DOHH2 (cell line): ENCODE measurements around the gene CLEC4E.
"Not testable (repeated sequence)": the region's sequence is repeated elsewhere in the genome, so short reads cannot be mapped to it uniquely, and the experiment has no call there.

Source experiments
- H3F3A ChIP-seq: fragments of 200-600 bp; sonication (generic), shearing (Covaris generic); 2 replicates; pipeline ENCODE4 v1.6.0; 2016; ENCODE audit warnings: antibody characterized with exemption, mild to moderate bottlenecking; ENCODE audit not compliant: control insufficient read depth, insufficient read depth
- H3K27ac ChIP-seq: fragments of 200-600 bp; sonication (generic); 2 replicates; pipeline ENCODE4 v1.5.1; 2014; ENCODE audit warnings: low read depth, mild to moderate bottlenecking, low read length, moderate library complexity
- H3K27me3 ChIP-seq: fragments of 200-600 bp; sonication (generic); 2 replicates; pipeline ENCODE4 v1.6.1; 2014; ENCODE audit warnings: mild to moderate bottlenecking, low read length, mixed read lengths; ENCODE audit not compliant: control insufficient read depth
- H3K36me3 ChIP-seq: fragments of 200-600 bp; sonication (generic); 2 replicates; pipeline ENCODE4 v1.6.1; 2014; ENCODE audit warnings: mild to moderate bottlenecking, low read length, moderate library complexity, mixed read lengths; ENCODE audit not compliant: control insufficient read depth
- H3K4me1 ChIP-seq: fragments of 200-600 bp; sonication (generic); 2 replicates; pipeline ENCODE4 v1.6.1; 2014; ENCODE audit warnings: mild to moderate bottlenecking, low read length, mixed read lengths; ENCODE audit not compliant: control insufficient read depth
- H3K4me2 ChIP-seq: fragments of 200-600 bp; sonication (generic); 2 replicates; pipeline ENCODE4 v1.6.0; 2014; ENCODE audit warnings: mild to moderate bottlenecking, low read length, moderate library complexity
- H3K4me3 ChIP-seq: fragments of 200-600 bp; sonication (generic); 2 replicates; pipeline ENCODE4 v1.5.1; 2014; ENCODE audit warnings: mild to moderate bottlenecking, low read length, mixed read lengths
- H3K79me2 ChIP-seq: fragments of 200-600 bp; sonication (generic); 2 replicates; pipeline ENCODE4 v1.6.1; 2014; ENCODE audit warnings: mild to moderate bottlenecking, low read length, mixed read lengths; ENCODE audit not compliant: control insufficient read depth
- H3K9me2 ChIP-seq: fragments of 200-600 bp; sonication (generic); replicated peaks from 2 replicates; pipeline ENCODE4 v1.6.1; 2014; ENCODE audit warnings: mild to moderate bottlenecking, low read length, mixed read lengths; ENCODE audit not compliant: control insufficient read depth
- H3K9me3 ChIP-seq: fragments of 200-600 bp; sonication (generic); 2 replicates; pipeline ENCODE4 v1.6.1; 2014; ENCODE audit warnings: antibody characterized with exemption, low read length, mixed read lengths; ENCODE audit not compliant: control insufficient read depth, insufficient read depth
- H4K20me1 ChIP-seq: fragments of 200-600 bp; sonication (generic); 2 replicates; pipeline ENCODE4 v1.6.0; 2014; ENCODE audit warnings: low read depth, mild to moderate bottlenecking, antibody characterized with exemption, low read length, moderate library complexity; ENCODE audit not compliant: control insufficient read depth, insufficient read depth
- EZH2phosphoT487 ChIP-seq: fragments of 200-600 bp; sonication (generic); IDR thresholded peaks from 2 replicates; pipeline ENCODE4 v1.6.1; 2017; ENCODE audit warnings: borderline replicate concordance, mild to moderate bottlenecking, antibody characterized with exemption, low read length, moderate library complexity, mixed read lengths
- TF ChIP-seq, protein P1 (sequence below): fragments of 200-600 bp; sonication (generic); IDR thresholded peaks from one replicate; pipeline ENCODE4 v1.5.1; 2014; ENCODE audit warnings: antibody characterized with exemption, mild to moderate bottlenecking, low read depth, low read length; ENCODE audit not compliant: poor library complexity, severe bottlenecking

CLEC4E gene

DNA sequence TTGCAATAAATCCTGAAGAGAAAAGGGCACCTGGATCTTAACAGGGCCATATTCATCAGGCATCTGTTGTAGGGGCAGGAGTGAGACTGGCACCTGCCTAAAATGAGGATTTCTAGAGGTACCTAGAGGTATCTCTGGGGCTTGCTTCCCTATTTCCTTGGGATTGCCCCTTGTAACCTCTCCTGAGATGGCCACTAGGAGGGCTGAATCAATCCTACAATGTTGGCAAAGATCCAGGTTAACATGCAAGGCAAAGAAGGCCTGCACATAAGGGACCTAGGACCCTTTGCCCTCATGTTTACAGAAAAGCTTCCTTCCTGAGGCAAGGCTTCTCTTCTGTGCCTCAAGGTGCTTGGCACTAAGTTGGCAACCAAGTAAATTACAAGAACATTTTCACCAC lies 25.8 kb upstream of the CLEC4E start:
- Histone ChIP-seq H3K4me2 (no peak overlapping the region), H3K79me2 (no peaks in the 10 kb centered on the region), H3K9me2 (no peaks in the 10 kb centered on the region), H3K36me3 (no peaks in the 10 kb centered on the region), H4K20me1 (no peaks in the 10 kb centered on the region), H3K27ac (no peak overlapping the region), H3K9me3 (peaks cover 21% of the 10 kb centered on the region; the same call in 1 of the 2 replicates), H3K4me1 (no peaks in the 10 kb centered on the region), H3F3A (no peaks in the 10 kb centered on the region), H3K27me3 (no peaks in the 10 kb centered on the region), H3K4me3 (no peak overlapping the region)
- no peak for TF ChIP-seq EZH2phosphoT487
- TF ChIP-seq, protein P1, sequence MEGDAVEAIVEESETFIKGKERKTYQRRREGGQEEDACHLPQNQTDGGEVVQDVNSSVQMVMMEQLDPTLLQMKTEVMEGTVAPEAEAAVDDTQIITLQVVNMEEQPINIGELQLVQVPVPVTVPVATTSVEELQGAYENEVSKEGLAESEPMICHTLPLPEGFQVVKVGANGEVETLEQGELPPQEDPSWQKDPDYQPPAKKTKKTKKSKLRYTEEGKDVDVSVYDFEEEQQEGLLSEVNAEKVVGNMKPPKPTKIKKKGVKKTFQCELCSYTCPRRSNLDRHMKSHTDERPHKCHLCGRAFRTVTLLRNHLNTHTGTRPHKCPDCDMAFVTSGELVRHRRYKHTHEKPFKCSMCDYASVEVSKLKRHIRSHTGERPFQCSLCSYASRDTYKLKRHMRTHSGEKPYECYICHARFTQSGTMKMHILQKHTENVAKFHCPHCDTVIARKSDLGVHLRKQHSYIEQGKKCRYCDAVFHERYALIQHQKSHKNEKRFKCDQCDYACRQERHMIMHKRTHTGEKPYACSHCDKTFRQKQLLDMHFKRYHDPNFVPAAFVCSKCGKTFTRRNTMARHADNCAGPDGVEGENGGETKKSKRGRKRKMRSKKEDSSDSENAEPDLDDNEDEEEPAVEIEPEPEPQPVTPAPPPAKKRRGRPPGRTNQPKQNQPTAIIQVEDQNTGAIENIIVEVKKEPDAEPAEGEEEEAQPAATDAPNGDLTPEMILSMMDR = no peak

DNA sequence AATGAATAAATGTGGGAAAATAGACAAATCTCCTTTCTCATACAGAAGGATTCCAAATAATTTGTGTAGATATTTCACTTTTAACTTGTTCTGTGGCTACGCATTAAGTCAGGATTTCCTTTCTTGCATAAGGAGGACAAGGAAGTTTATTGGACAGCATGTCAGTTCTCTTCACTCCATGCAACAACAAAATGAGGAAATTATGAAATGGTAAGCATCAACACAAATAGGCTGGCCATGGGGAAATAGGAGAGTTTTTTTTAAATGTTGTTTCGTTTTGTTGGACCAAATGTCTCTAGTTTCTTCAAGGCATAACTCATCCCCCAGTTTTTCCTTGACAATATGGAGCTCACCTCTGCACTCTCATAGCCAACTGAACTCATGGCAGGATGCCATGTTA lies 25.3 kb upstream of the CLEC4E start:
- H3F3A ChIP-seq, H3K27me3 ChIP-seq, H3K4me3 ChIP-seq, H3K36me3 ChIP-seq, H3K27ac ChIP-seq, H4K20me1 ChIP-seq, H3K79me2 ChIP-seq, H3K4me2 ChIP-seq, H3K9me2 ChIP-seq, H3K4me1 ChIP-seq: not testable (repeated sequence)
- peaks cover 21% of the 10 kb centered on the region; the same call in 1 of the 2 replicates for H3K9me3 ChIP-seq

DNA sequence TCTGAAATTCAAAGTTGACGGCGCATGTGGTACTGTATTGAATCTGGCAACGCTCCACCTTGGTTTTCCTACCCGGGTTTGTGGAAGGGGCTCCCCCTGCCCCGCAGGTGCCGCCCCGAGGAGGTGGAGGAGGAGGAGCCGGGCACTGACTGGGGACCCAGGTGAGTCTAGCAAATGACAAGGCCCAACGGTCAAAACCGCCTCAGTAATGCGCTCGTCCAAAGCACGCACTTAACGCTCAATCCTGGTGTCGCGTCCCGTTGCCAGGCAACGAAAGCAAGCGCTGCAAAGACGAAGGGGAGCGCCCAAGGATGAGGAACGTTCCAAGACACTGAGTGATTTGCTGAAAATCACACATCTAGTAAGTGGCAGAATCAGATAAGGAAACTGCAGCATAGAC lies 24.0 kb upstream of the CLEC4E start:
- TF ChIP-seq, protein P1 = no peak
- no peak for TF ChIP-seq EZH2phosphoT487
- no peaks in the 10 kb centered on the region for H4K20me1 ChIP-seq
- H3K27ac ChIP-seq = no peak overlapping the region
- H3K79me2 ChIP-seq = no peaks in the 10 kb centered on the region
- H3K9me2 ChIP-seq = no peaks in the 10 kb centered on the region
- no peak overlapping the region for H3K4me2 ChIP-seq
- H3K4me3 ChIP-seq = no peak overlapping the region
- H3F3A ChIP-seq = no peaks in the 10 kb centered on the region
- no peaks in the 10 kb centered on the region for H3K36me3 ChIP-seq
- no peaks in the 10 kb centered on the region for H3K4me1 ChIP-seq
- peaks cover 21% of the 10 kb centered on the region; the same call in 1 of the 2 replicates for H3K9me3 ChIP-seq
- H3K27me3 ChIP-seq = no peaks in the 10 kb centered on the region

DNA sequence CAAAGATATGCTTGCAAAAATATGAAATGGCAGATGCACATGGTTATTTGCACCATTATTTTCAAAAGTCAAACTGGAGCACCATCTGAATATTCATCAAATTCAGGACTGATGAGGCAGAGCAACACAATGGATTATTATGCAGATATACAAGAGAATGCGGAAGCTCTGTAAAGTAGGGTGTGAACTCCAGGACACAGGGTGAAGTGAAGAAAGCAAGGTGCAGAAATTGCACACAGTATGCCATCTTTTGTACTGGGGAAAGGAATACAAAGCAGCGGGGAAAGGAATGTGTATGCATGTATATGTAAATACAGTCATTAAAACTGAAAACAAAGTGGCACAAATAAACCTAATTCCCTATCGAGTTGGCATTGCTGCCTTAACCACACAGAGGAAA lies 22.7 kb upstream of the CLEC4E start:
- H3K4me3 ChIP-seq = no peak overlapping the region
- H3K79me2 ChIP-seq = no peaks in the 10 kb centered on the region

More for the DNA sequence above, 22.7 kb upstream of the CLEC4E start:
- Histone ChIP-seq H3K36me3 (no peaks in the 10 kb centered on the region), H3K9me2 (no peaks in the 10 kb centered on the region), H3K4me1 (no peaks in the 10 kb centered on the region), H3K27me3 (no peaks in the 10 kb centered on the region), H3K9me3 (peaks cover 21% of the 10 kb centered on the region; the same call in 1 of the 2 replicates), H4K20me1 (no peaks in the 10 kb centered on the region), H3K27ac (no peak overlapping the region), H3F3A (no peaks in the 10 kb centered on the region), H3K4me2 (no peak overlapping the region)
- TF ChIP-seq EZH2phosphoT487 = no peak
